ENCODE results near the gene SCN4A.

Gene SCN4A

GRCh38 chr17:63987221-63988126, 14.8 kb upstream of the SCN4A start:
- no peak overlapping the region for H3K9ac ChIP-seq (ENCODE audit: low read depth, low read length)
- H3K4me1 ChIP-seq (ENCODE audit: insufficient read depth, low read length): no peaks in the 10 kb centered on the region
- no peak overlapping the region for H2AFZ ChIP-seq (ENCODE audit: low read depth, low read length)
- H3K36me3 ChIP-seq (ENCODE audit: insufficient read depth, low read length): no peaks in the 10 kb centered on the region
- H3K9me3 ChIP-seq (ENCODE audit: insufficient read depth, low read length, severe bottlenecking): no peaks in the 10 kb centered on the region
- H3K79me2 ChIP-seq (ENCODE audit: insufficient read depth, low read length): no peaks in the 10 kb centered on the region
- no peak for DNase-seq
- H4K20me1 ChIP-seq (ENCODE audit: insufficient read depth, low read length): no peaks in the 10 kb centered on the region
- peaks cover 2% of the 10 kb centered on the region for H3K27me3 ChIP-seq (ENCODE audit: insufficient read depth, low read length, poor library complexity)
- no peak overlapping the region for H3K27ac ChIP-seq (ENCODE audit: low read length)
- no peak overlapping the region for H3K4me2 ChIP-seq (ENCODE audit: insufficient read depth, low read length)
- TF ChIP-seq EZH2 (IDR thresholded peaks at IDR 0.05; ENCODE audit: borderline replicate concordance, low read depth, low read length, severe bottlenecking) (no peak), CTCF (IDR thresholded peaks at IDR 0.05; ENCODE audit: borderline replicate concordance, extremely low read depth, low read length, poor library complexity, severe bottlenecking) (no peak)
- ATAC-seq (ENCODE audit: insufficient read depth, low read depth): no peak
- H3K4me3 ChIP-seq (ENCODE audit: low read depth in 1 of 2, low read length in 2 of 2): no peak overlapping the region

- Histone ChIP-seq H3K4me1 (ENCODE audit: insufficient read depth, low read length) (no peaks in the 10 kb centered on the region), H3K9me3 (ENCODE audit: insufficient read depth, low read length, severe bottlenecking) (peaks cover 3% of the 10 kb centered on the region), H3K4me2 (ENCODE audit: insufficient read depth, low read length) (no peak overlapping the region), H3K27ac (ENCODE audit: low read length) (no peak overlapping the region), H3K36me3 (ENCODE audit: insufficient read depth, low read length) (no peaks in the 10 kb centered on the region), H3K9ac (ENCODE audit: low read depth, low read length) (no peak overlapping the region), H3K4me3 (ENCODE audit: low read depth in 1 of 2, low read length in 2 of 2) (no peak overlapping the region), H3K79me2 (ENCODE audit: insufficient read depth, low read length) (no peaks in the 10 kb centered on the region), H3K27me3 (ENCODE audit: insufficient read depth, low read length, poor library complexity) (no peaks in the 10 kb centered on the region), H4K20me1 (ENCODE audit: insufficient read depth, low read length) (no peaks in the 10 kb centered on the region), H2AFZ (ENCODE audit: low read depth, low read length) (no peak overlapping the region)
- DNase-seq (no peak), ATAC-seq (ENCODE audit: insufficient read depth, low read depth) (no peak)
- TF ChIP-seq CTCF (IDR thresholded peaks at IDR 0.05; ENCODE audit: borderline replicate concordance, extremely low read depth, low read length, poor library complexity, severe bottlenecking) (no peak), EZH2 (IDR thresholded peaks at IDR 0.05; ENCODE audit: borderline replicate concordance, low read depth, low read length, severe bottlenecking) (no peak)
Observed at GRCh38 chr17:63986821-63987220, 14.1 kb upstream of the SCN4A start.

- Histone ChIP-seq H3K36me3 (ENCODE audit: insufficient read depth, low read length) (no peaks in the 10 kb centered on the region), H3K4me3 (ENCODE audit: low read depth in 1 of 2, low read length in 2 of 2) (no peak overlapping the region), H3K4me1 (ENCODE audit: insufficient read depth, low read length) (no peaks in the 10 kb centered on the region), H3K9me3 (ENCODE audit: insufficient read depth, low read length, severe bottlenecking) (peaks cover 5% of the 10 kb centered on the region), H3K27me3 (ENCODE audit: insufficient read depth, low read length, poor library complexity) (no peaks in the 10 kb centered on the region), H4K20me1 (ENCODE audit: insufficient read depth, low read length) (no peaks in the 10 kb centered on the region), H3K27ac (ENCODE audit: low read length) (no peak overlapping the region), H3K4me2 (ENCODE audit: insufficient read depth, low read length) (no peak overlapping the region), H2AFZ (ENCODE audit: low read depth, low read length) (no peak overlapping the region), H3K79me2 (ENCODE audit: insufficient read depth, low read length) (no peaks in the 10 kb centered on the region), H3K9ac (ENCODE audit: low read depth, low read length) (no peak overlapping the region)
- peak; percentile 17 for DNase-seq
- no peak for ATAC-seq (ENCODE audit: insufficient read depth, low read depth)
- TF ChIP-seq EZH2 (IDR thresholded peaks at IDR 0.05; ENCODE audit: borderline replicate concordance, low read depth, low read length, severe bottlenecking) (no peak), CTCF (IDR thresholded peaks at IDR 0.05; ENCODE audit: borderline replicate concordance, extremely low read depth, low read length, poor library complexity, severe bottlenecking) (peak; percentile 17)
Observed at GRCh38 chr17:63985387-63986140, 12.8 kb upstream of the SCN4A start.

All from DND-41 (cell line).